Fibroblast of lung (primary cell): ENCODE measurements around the gene NMRAL1. TPM values are rescaled to one million over a fixed set of nuclear protein-coding genes. Genes with fewer than 3 reads are reported as not detected.
A peak's percentile ranks its signal among the peaks of the same experiment; 100 is the strongest.

Source experiments
- DNase-seq, 2 donors: peaks; one replicate each; pipeline versions ENCODE4 v3.0.0 to v3.0.0-alpha.2; 2010; ENCODE audit warnings: low read depth in 2 of 2
- H2AFZ ChIP-seq: 2 replicates; pipeline ENCODE4 v1.5.1; 2012; ENCODE audit warnings: low read length, control low read depth, inconsistent platforms
- H3K27ac ChIP-seq: 2 replicates; pipeline ENCODE4 v1.5.1; 2011; ENCODE audit warnings: low read length, control low read depth; ENCODE audit not compliant: insufficient read depth
- H3K27me3 ChIP-seq: 2 replicates; pipeline ENCODE4 v1.5.1; 2011; ENCODE audit warnings: mild to moderate bottlenecking, low read length; ENCODE audit not compliant: control insufficient read depth, insufficient read depth
- H3K36me3 ChIP-seq: 2 replicates; pipeline ENCODE4 v1.5.1; 2011; ENCODE audit warnings: low read length; ENCODE audit not compliant: control insufficient read depth, insufficient read depth
- H3K4me1 ChIP-seq: 2 replicates; pipeline ENCODE4 v1.5.1; 2011; ENCODE audit warnings: low read length; ENCODE audit not compliant: control insufficient read depth, insufficient read depth; ENCODE audit errors: extremely low read depth
- H3K4me2 ChIP-seq: 2 replicates; pipeline ENCODE4 v1.5.1; 2011; ENCODE audit warnings: low read length, control low read depth; ENCODE audit not compliant: insufficient read depth; ENCODE audit errors: extremely low read depth
- H3K4me3 ChIP-seq, 4 experiments: fragments of 200-600 bp in 1 of 4; sonication (generic) in 1 of 4; replicated peaks in 1 of 4; 2 replicates each; pipeline ENCODE4 v1.5.1; 2011 to 2016; ENCODE audit warnings: low read length in 4 of 4, low read depth in 3 of 4, mild to moderate bottlenecking in 3 of 4, control low read depth in 2 of 4, inconsistent platforms in 1 of 4, mixed read lengths in 1 of 4; ENCODE audit not compliant: insufficient read depth in 1 of 4; ENCODE audit errors: control extremely low read depth in 1 of 4
- H3K79me2 ChIP-seq: 2 replicates; pipeline ENCODE4 v1.5.1; 2012; ENCODE audit warnings: mild to moderate bottlenecking, low read length, inconsistent platforms; ENCODE audit not compliant: control insufficient read depth, insufficient read depth
- H3K9ac ChIP-seq: 2 replicates; pipeline ENCODE4 v1.5.1; 2011; ENCODE audit warnings: mild to moderate bottlenecking, low read length, control low read depth; ENCODE audit not compliant: insufficient read depth
- H3K9me3 ChIP-seq: 2 replicates; pipeline ENCODE4 v1.5.1; 2012; ENCODE audit warnings: low read depth, low read length; ENCODE audit not compliant: control insufficient read depth, insufficient read depth
- H4K20me1 ChIP-seq: 2 replicates; pipeline ENCODE4 v1.5.1; 2011; ENCODE audit warnings: low read length; ENCODE audit not compliant: control insufficient read depth, insufficient read depth; ENCODE audit errors: extremely low read depth
- EZH2 ChIP-seq: IDR thresholded peaks from 2 replicates; pipeline ENCODE4 v1.5.1; 2012; ENCODE audit warnings: low read length, control low read depth, mild to moderate bottlenecking; ENCODE audit errors: missing control alignments
- polyA plus RNA-seq, 2 donors: library from polyadenylated mRNA; depleted of rRNA in 1 of 2; stranded (reverse) in 1 of 2; unstranded in 1 of 2; fragments of >200 nt; gene quantifications; 2 replicates each; pipeline ENCODE4 v1.2.1, GENCODE V29; 2011 to 2012; ENCODE audit warnings: missing spikeins in 1 of 2
- total RNA-seq: library from RNA; depleted of rRNA; stranded (reverse); fragments of >200 nt; gene quantifications from 2 replicates; pipeline ENCODE4 v1.2.1, GENCODE V29; 2014
- TF ChIP-seq, protein P1 (sequence below), 2 donors: IDR thresholded peaks in 1 of 2; conservative IDR thresholded peaks in 1 of 2; 1 replicate in 1 of 2; 2 replicates in 1 of 2; pipeline ENCODE4 v1.5.1; 2011 to 2012; ENCODE audit warnings: low read length in 2 of 2, control low read depth in 1 of 2, inconsistent platforms in 1 of 2, low read depth in 1 of 2, mild to moderate bottlenecking in 1 of 2

The NMRAL1 gene
- total and polyA plus RNA-seq, 2 donors (not counting 1 experiment from before 2014, with no cell fraction given): 33.6 to 73.5 TPM

GRCh38 chr16:4505356-4506147 is 31.1 kb upstream of the NMRAL1 start:
- Histone ChIP-seq H3K79me2 (peaks cover 19% of the 10 kb centered on the region), H3K4me2 (no peak overlapping the region), H3K9ac (no peak overlapping the region), H2AFZ (no peak overlapping the region), H4K20me1 (no peaks in the 10 kb centered on the region), H3K4me3 (no peak overlapping the region), H3K27me3 (no peaks in the 10 kb centered on the region), H3K4me1 (peaks cover 9% of the 10 kb centered on the region), H3K36me3 (peaks cover 14% of the 10 kb centered on the region), H3K9me3 (no peaks in the 10 kb centered on the region), H3K27ac (no peak overlapping the region)
- no peak for DNase-seq
- TF ChIP-seq, protein P1, sequence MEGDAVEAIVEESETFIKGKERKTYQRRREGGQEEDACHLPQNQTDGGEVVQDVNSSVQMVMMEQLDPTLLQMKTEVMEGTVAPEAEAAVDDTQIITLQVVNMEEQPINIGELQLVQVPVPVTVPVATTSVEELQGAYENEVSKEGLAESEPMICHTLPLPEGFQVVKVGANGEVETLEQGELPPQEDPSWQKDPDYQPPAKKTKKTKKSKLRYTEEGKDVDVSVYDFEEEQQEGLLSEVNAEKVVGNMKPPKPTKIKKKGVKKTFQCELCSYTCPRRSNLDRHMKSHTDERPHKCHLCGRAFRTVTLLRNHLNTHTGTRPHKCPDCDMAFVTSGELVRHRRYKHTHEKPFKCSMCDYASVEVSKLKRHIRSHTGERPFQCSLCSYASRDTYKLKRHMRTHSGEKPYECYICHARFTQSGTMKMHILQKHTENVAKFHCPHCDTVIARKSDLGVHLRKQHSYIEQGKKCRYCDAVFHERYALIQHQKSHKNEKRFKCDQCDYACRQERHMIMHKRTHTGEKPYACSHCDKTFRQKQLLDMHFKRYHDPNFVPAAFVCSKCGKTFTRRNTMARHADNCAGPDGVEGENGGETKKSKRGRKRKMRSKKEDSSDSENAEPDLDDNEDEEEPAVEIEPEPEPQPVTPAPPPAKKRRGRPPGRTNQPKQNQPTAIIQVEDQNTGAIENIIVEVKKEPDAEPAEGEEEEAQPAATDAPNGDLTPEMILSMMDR (conservative IDR thresholded peaks at IDR 0.05 in 1 of 2, IDR thresholded peaks at IDR 0.05 in 1 of 2; ENCODE audit: low read depth in 1 of 2, low read length in 2 of 2): no peak
- no peak for TF ChIP-seq EZH2

DNA sequence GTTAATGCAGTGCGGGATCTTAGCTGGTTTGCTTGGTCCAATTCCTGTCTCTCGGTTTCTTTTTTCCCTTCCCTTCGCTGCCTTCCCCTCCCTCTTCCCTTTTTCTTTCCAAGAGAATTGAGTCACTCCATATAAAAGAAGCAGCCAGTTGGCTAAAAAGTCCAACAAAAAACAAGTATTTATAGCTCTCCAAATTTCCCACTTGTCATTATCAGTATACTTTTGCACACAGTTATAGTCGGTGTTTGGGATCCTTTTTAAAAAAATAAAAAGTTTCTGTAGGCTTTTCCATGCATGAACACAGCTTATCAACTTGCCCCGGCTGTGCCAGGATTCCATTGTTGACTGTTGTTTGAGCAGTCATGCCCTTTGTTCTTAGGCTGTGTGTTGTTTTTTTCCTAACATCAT is 26.6 kb upstream of the NMRAL1 start:
- no peaks in the 10 kb centered on the region for H3K27me3 ChIP-seq

GRCh38 chr16:4500272-4500671 is 25.8 kb upstream of the NMRAL1 start:
- H3K79me2 ChIP-seq: peaks cover 34% of the 10 kb centered on the region
- H3K4me2 ChIP-seq: peak overlapping the region; percentile 53
- no peak overlapping the region for H3K9ac ChIP-seq
- no peak for TF ChIP-seq EZH2
- TF ChIP-seq, protein P1 (conservative IDR thresholded peaks at IDR 0.05 in 1 of 2, IDR thresholded peaks at IDR 0.05 in 1 of 2; ENCODE audit: low read depth in 1 of 2, low read length in 2 of 2): no peak
- peak overlapping the region; percentile 5 to 41 (median 36) for H3K4me3 ChIP-seq
- H2AFZ ChIP-seq: no peak overlapping the region
- no peaks in the 10 kb centered on the region for H3K9me3 ChIP-seq
- H3K4me1 ChIP-seq: peaks cover 32% of the 10 kb centered on the region
- H4K20me1 ChIP-seq: no peaks in the 10 kb centered on the region
- no peaks in the 10 kb centered on the region for H3K36me3 ChIP-seq
- no peaks in the 10 kb centered on the region for H3K27me3 ChIP-seq
- DNase-seq: peak; percentile 78 to 88
- peak overlapping the region; percentile 55 for H3K27ac ChIP-seq

More for the DNA sequence above, 26.6 kb upstream of the NMRAL1 start:
- H3K36me3 ChIP-seq: no peaks in the 10 kb centered on the region
- peaks cover 31% of the 10 kb centered on the region for H3K79me2 ChIP-seq
- DNase-seq: peak; percentile 55 to 57
- H3K4me3 ChIP-seq: peak overlapping the region; percentile 5 to 41 (median 36)
- TF ChIP-seq, protein P1 (conservative IDR thresholded peaks at IDR 0.05 in 1 of 2, IDR thresholded peaks at IDR 0.05 in 1 of 2; ENCODE audit: low read depth in 1 of 2, low read length in 2 of 2): no peak
- TF ChIP-seq EZH2: no peak
- peak overlapping the region; percentile 53 for H3K4me2 ChIP-seq
- no peaks in the 10 kb centered on the region for H4K20me1 ChIP-seq
- peaks cover 25% of the 10 kb centered on the region for H3K4me1 ChIP-seq
- no peaks in the 10 kb centered on the region for H3K9me3 ChIP-seq
- peak overlapping the region; percentile 9 for H3K9ac ChIP-seq
- H2AFZ ChIP-seq: no peak overlapping the region
- peak overlapping the region; percentile 55 for H3K27ac ChIP-seq
